Measurements from ENCODE around the gene FGF11. TPM values are rescaled to one million over a fixed set of nuclear protein-coding genes. Genes with fewer than 3 reads are reported as not detected.
A peak's percentile ranks its signal among the peaks of the same experiment; 100 is the strongest.

The FGF11 gene
- total RNA-seq, 2 experiments from 2014 or later, result 16.6 to 18.8 TPM

GRCh38 chr17:7410634-7411426 lies 28.5 kb upstream of the FGF11 start:
- H3K4me3 Mint-ChIP-seq, result no peak overlapping the region
- CTCF ChIA-PET, result no interaction called here
- POLR2A ChIA-PET, result interaction anchor here (0.8 kb wide), 1 partner anchor 25 kb away, joined by 3 read pairs; the partner anchor contains the start of gene TMEM102

GRCh38 chr17:7411427-7411750 lies 27.9 kb upstream of the FGF11 start:
- H3K36me3 Mint-ChIP-seq (ENCODE audit: low read depth), result no peaks in the 10 kb centered on the region
- H3K27me3 Mint-ChIP-seq (ENCODE audit: low read depth), result no peaks in the 10 kb centered on the region
- no peak overlapping the region for H3K27ac Mint-ChIP-seq
- POLR2A ChIA-PET, result no interaction called here
- no peak overlapping the region for H3K4me3 Mint-ChIP-seq
- DNase-seq (no peak), ATAC-seq (no peak)
- CTCF ChIA-PET, result no interaction called here
- H3K4me1 Mint-ChIP-seq (ENCODE audit: low read depth), result peaks cover 5% of the 10 kb centered on the region
- no peaks in the 10 kb centered on the region for H3K9me3 Mint-ChIP-seq (ENCODE audit: insufficient read depth)

More at GRCh38 chr17:7410634-7411426, 28.5 kb upstream of the FGF11 start:
- Mint-ChIP-seq H3K36me3 (ENCODE audit: low read depth) (no peaks in the 10 kb centered on the region), H3K27me3 (ENCODE audit: low read depth) (peaks cover 5% of the 10 kb centered on the region), H3K27ac (no peak overlapping the region), H3K4me1 (ENCODE audit: low read depth) (peaks cover 6% of the 10 kb centered on the region), H3K9me3 (ENCODE audit: insufficient read depth) (no peaks in the 10 kb centered on the region)
- DNase-seq (no peak), ATAC-seq (no peak)

- Mint-ChIP-seq H3K27me3 (ENCODE audit: low read depth) (no peaks in the 10 kb centered on the region), H3K4me3 (no peak overlapping the region), H3K36me3 (ENCODE audit: low read depth) (no peaks in the 10 kb centered on the region), H3K4me1 (ENCODE audit: low read depth) (no peaks in the 10 kb centered on the region), H3K9me3 (ENCODE audit: insufficient read depth) (no peaks in the 10 kb centered on the region), H3K27ac (no peak overlapping the region)
- DNase-seq (no peak), ATAC-seq (no peak)
- CTCF ChIA-PET, result no interaction called here
- POLR2A ChIA-PET, result interaction anchor here (1.1 kb wide), 1 partner anchor 9 kb away, joined by 3 read pairs; the partner anchor contains the start of gene TMEM256
These were observed 25.8 kb upstream of the FGF11 start for GRCh38 chr17:7413346-7413985.

- H3K4me1 Mint-ChIP-seq (ENCODE audit: low read depth), result no peaks in the 10 kb centered on the region
- no peak for ATAC-seq
- no peak for DNase-seq
- ChIA-PET CTCF (no interaction called here), POLR2A (no interaction called here)
- no peaks in the 10 kb centered on the region for H3K36me3 Mint-ChIP-seq (ENCODE audit: low read depth)
- H3K9me3 Mint-ChIP-seq (ENCODE audit: insufficient read depth), result no peaks in the 10 kb centered on the region
- H3K4me3 Mint-ChIP-seq, result no peak overlapping the region
- no peak overlapping the region for H3K27ac Mint-ChIP-seq
- no peaks in the 10 kb centered on the region for H3K27me3 Mint-ChIP-seq (ENCODE audit: low read depth)
These were observed 24.5 kb upstream of the FGF11 start for GRCh38 chr17:7414837-7415236.

GRCh38 chr17:7415784-7416183 lies 23.5 kb upstream of the FGF11 start:
- Mint-ChIP-seq H3K36me3 (ENCODE audit: low read depth) (no peaks in the 10 kb centered on the region), H3K4me3 (no peak overlapping the region), H3K4me1 (ENCODE audit: low read depth) (no peaks in the 10 kb centered on the region), H3K27me3 (ENCODE audit: low read depth) (no peaks in the 10 kb centered on the region), H3K27ac (no peak overlapping the region), H3K9me3 (ENCODE audit: insufficient read depth) (no peaks in the 10 kb centered on the region)
- no peak for ATAC-seq
- DNase-seq, result no peak
- CTCF ChIA-PET, result no interaction called here
- POLR2A ChIA-PET, result no interaction called here

- ChIA-PET CTCF (no interaction called here), POLR2A (no interaction called here)
- H3K27ac Mint-ChIP-seq, result no peak overlapping the region
- H3K4me3 Mint-ChIP-seq, result no peak overlapping the region
- no peaks in the 10 kb centered on the region for H3K9me3 Mint-ChIP-seq (ENCODE audit: insufficient read depth)
- DNase-seq (no peak), ATAC-seq (no peak)
- H3K4me1 Mint-ChIP-seq (ENCODE audit: low read depth), result no peaks in the 10 kb centered on the region
- H3K36me3 Mint-ChIP-seq (ENCODE audit: low read depth), result no peaks in the 10 kb centered on the region
- H3K27me3 Mint-ChIP-seq (ENCODE audit: low read depth), result no peaks in the 10 kb centered on the region
These were observed 23.0 kb upstream of the FGF11 start for GRCh38 chr17:7416323-7416722.

- Mint-ChIP-seq H3K4me3 (no peak overlapping the region), H3K27me3 (ENCODE audit: low read depth) (no peaks in the 10 kb centered on the region), H3K27ac (no peak overlapping the region), H3K9me3 (ENCODE audit: insufficient read depth) (no peaks in the 10 kb centered on the region), H3K36me3 (ENCODE audit: low read depth) (no peaks in the 10 kb centered on the region), H3K4me1 (ENCODE audit: low read depth) (no peaks in the 10 kb centered on the region)
- DNase-seq (no peak), ATAC-seq (no peak)
- CTCF ChIA-PET, result no interaction called here
- POLR2A ChIA-PET, result no interaction called here
These were observed 22.2 kb upstream of the FGF11 start for GRCh38 chr17:7417056-7417655.

- H3K36me3 Mint-ChIP-seq (ENCODE audit: low read depth), result no peaks in the 10 kb centered on the region
- no peaks in the 10 kb centered on the region for H3K9me3 Mint-ChIP-seq (ENCODE audit: insufficient read depth)
- no peak for ATAC-seq
- ChIA-PET POLR2A (no interaction called here), CTCF (no interaction called here)
- no peak for DNase-seq
- H3K27ac Mint-ChIP-seq, result no peak overlapping the region
- H3K4me1 Mint-ChIP-seq (ENCODE audit: low read depth), result no peaks in the 10 kb centered on the region
- H3K4me3 Mint-ChIP-seq, result no peak overlapping the region
- H3K27me3 Mint-ChIP-seq (ENCODE audit: low read depth), result no peaks in the 10 kb centered on the region
These were observed 20.7 kb upstream of the FGF11 start for GRCh38 chr17:7418472-7419152.

GRCh38 chr17:7419819-7420610 lies 19.3 kb upstream of the FGF11 start, which contains the start of gene SPEM1:
Gene SPEM1 (plus strand): TSS chr17:7420324. CDS start chr17:7420385, 61 bp downstream.
- DNase-seq (no peak), ATAC-seq (no peak)
- Mint-ChIP-seq H3K4me3 (no peak within 1 kb of the TSS), H3K9me3 (ENCODE audit: insufficient read depth) (no peaks in the 10 kb centered on the region), H3K36me3 (ENCODE audit: low read depth) (no peaks in the 10 kb centered on the region), H3K27ac (no peak within 1 kb of the TSS), H3K27me3 (ENCODE audit: low read depth) (no peaks in the 10 kb centered on the region), H3K4me1 (ENCODE audit: low read depth) (no peaks in the 10 kb centered on the region)
- CTCF ChIA-PET, result interaction anchor here (1.7 kb wide), 1 partner anchor 17 kb away, joined by 5 read pairs; no protein-coding TSS in a partner anchor
- POLR2A ChIA-PET, result interaction anchor here (0.7 kb wide), 1 partner anchor 12 kb away, joined by 3 read pairs; no protein-coding TSS in a partner anchor

DNA sequence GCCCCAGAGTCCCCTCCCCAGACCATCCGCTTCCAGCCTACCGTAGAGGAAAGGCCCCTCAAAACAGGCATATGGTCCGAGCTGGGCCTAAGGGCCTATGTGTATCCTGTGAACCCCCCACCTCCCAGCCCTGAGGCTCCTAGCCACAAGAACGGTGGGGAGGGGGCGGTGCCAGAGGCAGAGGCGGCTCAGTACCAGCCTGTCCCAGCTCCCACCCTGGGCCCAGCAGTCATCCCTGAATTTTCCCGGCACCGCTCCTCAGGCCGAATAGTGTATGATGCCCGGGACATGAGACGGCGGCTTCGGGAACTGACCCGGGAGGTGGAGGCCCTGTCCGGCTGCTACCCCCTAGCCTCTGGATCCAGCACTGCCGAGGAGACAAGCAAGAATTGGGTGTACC lies 18.1 kb upstream of the FGF11 start:
- Mint-ChIP-seq H3K9me3 (ENCODE audit: insufficient read depth) (no peaks in the 10 kb centered on the region), H3K27ac (no peak overlapping the region), H3K36me3 (ENCODE audit: low read depth) (no peaks in the 10 kb centered on the region), H3K4me3 (no peak overlapping the region), H3K27me3 (ENCODE audit: low read depth) (no peaks in the 10 kb centered on the region), H3K4me1 (ENCODE audit: low read depth) (no peaks in the 10 kb centered on the region)
- ATAC-seq (no peak), DNase-seq (no peak)
- ChIA-PET POLR2A (no interaction called here), CTCF (interaction anchor here (1.7 kb wide), 1 partner anchor 15 kb away, joined by 5 read pairs; no protein-coding TSS in a partner anchor)

GRCh38 chr17:7423679-7424078 lies 15.6 kb upstream of the FGF11 start:
- peak overlapping the region; percentile 3 for H3K27ac Mint-ChIP-seq
- ChIA-PET CTCF (interaction anchor here (1.7 to 4.4 kb wide), 2 partner anchors 12 to 68 kb away, joined by 4 to 15 read pairs; partner anchors contain the start of gene TMEM102), POLR2A (no interaction called here)
- no peaks in the 10 kb centered on the region for H3K27me3 Mint-ChIP-seq (ENCODE audit: low read depth)
- H3K36me3 Mint-ChIP-seq (ENCODE audit: low read depth), result no peaks in the 10 kb centered on the region
- no peak overlapping the region for H3K4me3 Mint-ChIP-seq
- no peaks in the 10 kb centered on the region for H3K4me1 Mint-ChIP-seq (ENCODE audit: low read depth)
- H3K9me3 Mint-ChIP-seq (ENCODE audit: insufficient read depth), result no peaks in the 10 kb centered on the region
- ATAC-seq (no peak), DNase-seq (no peak)

Measured in activated CD8-positive, alpha-beta T cell treated with anti-CD3 and anti-CD28 coated beads, Interleukin-2, amount 10 ng/mL, durations not matched to agents 7 days and 5 days (primary cell).